HG03108 (cell line): ENCODE results near the gene MFRP.

ENCODE experiments used
- ATAC-seq: cut with Tn5 transposase; IDR thresholded peaks from one replicate; pipeline ENCODE4 v1.9.1; 2021; ENCODE audit warnings: moderate library complexity; ENCODE audit not compliant: unreplicated experiment

Gene MFRP

GRCh38 chr11:119298726-119299125 is 47.8 kb downstream of the MFRP start:
- ATAC-seq: no peak

GRCh38 chr11:119297938-119298337 is 48.6 kb downstream of the MFRP start:
- ATAC-seq: no peak

- no peak for ATAC-seq
Observed at GRCh38 chr11:119295178-119295577, 51.3 kb downstream of the MFRP start.

- no peak for ATAC-seq
Observed at GRCh38 chr11:119293461-119293860, 53.0 kb downstream of the MFRP start.

- ATAC-seq: no peak
Observed at GRCh38 chr11:119290894-119291497, 55.5 kb downstream of the MFRP start.
